ENCODE measurements around the gene NOS2.
A peak's percentile ranks its signal among the peaks of the same experiment; 100 is the strongest.

Gene NOS2

GRCh38 chr17:27821318-27821717 is 21.0 kb upstream of the NOS2 start:
- no peak for DNase-seq (ENCODE audit: low read depth in 2 of 3, low spot score in 2 of 3)

GRCh38 chr17:27819145-27819544 is 18.8 kb upstream of the NOS2 start:
- no peak for DNase-seq (ENCODE audit: low read depth in 2 of 3, low spot score in 2 of 3)

GRCh38 chr17:27818401-27819105 is 18.2 kb upstream of the NOS2 start:
- DNase-seq (ENCODE audit: low read depth in 2 of 3, low spot score in 2 of 3) = no peak

GRCh38 chr17:27817731-27818130 is 17.4 kb upstream of the NOS2 start:
- no peak for DNase-seq (ENCODE audit: low read depth in 2 of 3, low spot score in 2 of 3)

- DNase-seq (ENCODE audit: low read depth in 2 of 3, low spot score in 2 of 3) = no peak
These were observed 16.6 kb upstream of the NOS2 start for GRCh38 chr17:27816946-27817345.

GRCh38 chr17:27811961-27812360 is 11.6 kb upstream of the NOS2 start:
- no peak for DNase-seq (ENCODE audit: low read depth in 2 of 3, low spot score in 2 of 3)

- DNase-seq (ENCODE audit: low read depth in 2 of 3, low spot score in 2 of 3) = no peak
These were observed 10.7 kb upstream of the NOS2 start for GRCh38 chr17:27810902-27811557.

GRCh38 chr17:27810211-27810901 is 10.0 kb upstream of the NOS2 start:
- no peak for DNase-seq (ENCODE audit: low read depth in 2 of 3, low spot score in 2 of 3)

- DNase-seq (ENCODE audit: low read depth in 2 of 3, low spot score in 2 of 3) = no peak
These were observed 9.2 kb upstream of the NOS2 start for GRCh38 chr17:27809555-27809954.

- DNase-seq (ENCODE audit: low read depth in 2 of 3, low spot score in 2 of 3) = no peak
These were observed 8.3 kb upstream of the NOS2 start for GRCh38 chr17:27808628-27809027.

- no peak for DNase-seq (ENCODE audit: low read depth in 2 of 3, low spot score in 2 of 3)
These were observed 7.5 kb upstream of the NOS2 start for GRCh38 chr17:27807567-27808470.

- peak; percentile 37 to 57 (median 56) for DNase-seq (ENCODE audit: low read depth in 2 of 3, low spot score in 2 of 3)
These were observed 5.3 kb upstream of the NOS2 start for GRCh38 chr17:27805520-27806146.

GRCh38 chr17:27804113-27804512 is 3.8 kb upstream of the NOS2 start:
- DNase-seq (ENCODE audit: low read depth in 2 of 3, low spot score in 2 of 3) = no peak

- no peak for DNase-seq (ENCODE audit: low read depth in 2 of 3, low spot score in 2 of 3)
These were observed 2.8 kb upstream of the NOS2 start for GRCh38 chr17:27802962-27803680.

GRCh38 chr17:27802033-27802432 is 1.7 kb upstream of the NOS2 start:
- no peak for DNase-seq (ENCODE audit: low read depth in 2 of 3, low spot score in 2 of 3)

- DNase-seq (ENCODE audit: low read depth in 2 of 3, low spot score in 2 of 3) = no peak
These were observed 2.0 kb downstream of the NOS2 start for GRCh38 chr17:27798376-27798775.

GRCh38 chr17:27797390-27798091 is 2.8 kb downstream of the NOS2 start:
- DNase-seq (ENCODE audit: low read depth in 2 of 3, low spot score in 2 of 3) = no peak

- DNase-seq (ENCODE audit: low read depth in 2 of 3, low spot score in 2 of 3) = no peak
These were observed 6.3 kb downstream of the NOS2 start for GRCh38 chr17:27793906-27794569.

Measured in activated CD8-positive, alpha-beta memory T cell treated with anti-CD3 and anti-CD28 coated beads for 48 hours (primary cell).